Stimulated activated CD8-positive, alpha-beta memory T cell treated with anti-CD3 and anti-CD28 coated beads, Interleukin-15, amount 100 ng/mL, for 1 hour (primary cell): ENCODE results near the gene CD52.
"Not testable (repeated sequence)": the region's sequence is repeated elsewhere in the genome, so short reads cannot be mapped to it uniquely, and the experiment has no call there.

Experiments
- DNase-seq: peaks from one replicate; pipeline ENCODE4 v3.0.0-alpha.2; 2020; ENCODE audit warnings: low read depth

The CD52 gene

DNA sequence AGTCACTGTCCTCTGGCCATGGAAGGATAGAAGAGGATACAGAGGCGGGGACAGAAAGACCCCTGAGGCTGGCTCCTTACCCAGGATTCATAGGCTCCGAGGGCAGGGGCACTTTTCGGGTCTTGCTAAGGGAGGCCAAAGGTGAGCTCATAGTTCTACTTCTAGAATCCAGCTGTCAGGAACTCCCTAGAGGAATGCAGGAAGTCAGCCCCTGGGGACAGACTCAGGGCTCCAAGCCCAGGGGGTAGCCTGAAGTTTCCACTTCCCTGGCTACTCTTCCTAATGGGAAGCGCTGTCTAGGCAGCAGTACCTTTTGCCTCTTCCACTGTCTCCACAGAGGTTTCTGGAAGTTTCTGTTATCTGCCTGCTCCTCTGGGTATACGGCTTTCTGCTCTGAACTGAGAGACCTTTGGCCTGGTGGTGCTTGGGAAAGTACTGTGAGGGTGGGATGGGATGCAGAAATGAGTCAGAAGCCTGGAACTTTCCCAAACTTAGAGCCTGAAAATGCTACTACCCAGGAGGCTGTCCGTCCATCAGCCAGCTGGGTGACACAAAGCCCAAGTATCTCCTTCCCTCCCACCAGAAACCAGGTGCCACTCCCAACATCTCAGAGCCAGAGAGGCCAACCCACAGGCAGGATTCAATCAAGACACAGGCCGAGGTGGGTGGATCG is 14.9 kb upstream of the CD52 start:
- DNase-seq = no peak

DNA sequence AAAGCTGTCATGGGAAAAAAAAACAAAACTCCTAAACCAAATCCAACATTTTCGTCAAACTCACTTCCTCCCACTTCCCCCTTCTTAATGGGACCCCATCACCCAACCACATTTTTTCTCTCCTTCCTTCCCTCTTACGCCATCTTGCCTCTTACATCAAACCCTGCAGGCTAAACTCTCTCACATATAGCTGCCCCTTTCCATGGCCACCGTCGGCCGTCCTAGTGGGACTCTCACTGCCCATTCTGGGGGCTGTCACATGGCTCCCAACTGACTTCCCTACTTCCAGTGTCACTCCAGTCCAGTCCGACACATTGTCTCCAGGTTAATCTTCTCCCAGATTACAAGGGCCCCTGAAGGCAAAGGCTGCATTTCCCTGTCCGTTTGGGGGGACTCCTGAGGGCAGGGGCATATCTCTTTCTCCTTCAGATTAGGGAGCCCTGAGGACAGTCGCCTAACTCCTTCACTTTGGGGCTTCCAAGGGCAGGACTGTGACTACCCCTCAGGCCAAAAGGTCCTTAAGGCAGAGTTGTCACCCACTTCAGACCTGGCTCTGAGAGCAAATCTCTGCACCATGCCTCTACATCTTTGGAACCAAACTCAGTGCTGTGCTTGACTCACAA is 12.0 kb upstream of the CD52 start:
- DNase-seq = no peak

DNA sequence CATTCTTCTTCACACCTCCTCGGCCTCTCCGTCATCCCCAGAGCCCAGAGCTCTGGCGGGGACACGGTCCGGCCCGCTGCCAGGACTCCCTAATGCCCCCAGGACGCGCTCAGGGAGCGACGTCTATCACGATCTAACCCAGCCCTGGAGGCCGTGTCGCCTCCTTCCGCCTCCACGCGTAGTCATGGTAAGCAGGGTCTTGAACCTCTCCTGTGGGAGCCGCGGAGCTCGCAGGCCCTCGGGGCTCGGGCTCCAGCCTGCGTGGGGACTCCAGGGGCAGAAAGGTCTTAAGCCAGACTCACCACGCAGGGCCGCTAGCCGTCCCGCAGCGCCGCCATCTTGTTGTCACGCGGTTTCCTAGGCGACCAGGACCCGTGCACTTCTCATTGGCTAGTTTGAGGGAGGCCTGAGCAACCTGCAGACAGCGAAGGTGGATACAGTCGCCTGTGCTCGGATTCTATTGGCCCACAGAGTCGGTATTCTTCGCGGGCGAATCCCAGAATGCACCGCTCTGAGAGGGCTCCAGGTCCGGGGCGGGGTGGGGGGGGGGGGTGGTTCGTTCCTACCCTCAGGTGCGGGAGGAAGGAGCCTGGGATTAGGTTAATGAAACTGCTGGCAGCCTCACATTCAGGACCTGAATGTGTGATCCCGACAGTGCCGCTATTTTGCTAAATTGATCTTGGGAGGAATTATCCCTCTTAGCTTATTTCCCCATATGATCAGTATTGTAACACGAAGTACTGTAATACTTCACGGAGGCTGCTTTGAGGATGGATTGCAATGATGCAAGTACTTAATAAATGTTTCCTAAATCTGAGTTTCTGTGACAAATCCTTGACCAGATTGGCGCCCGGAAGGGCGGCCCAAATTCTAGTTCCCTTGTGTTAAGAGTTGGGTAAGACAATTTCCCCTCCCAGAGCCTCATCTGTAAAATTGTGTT is 11.2 kb upstream of the CD52 start, which contains the start of gene UBXN11:
TSS of gene UBXN11 (minus strand) at position 347 of the 940 bp plus-strand sequence. CDS start 3,753 bp downstream, outside the sequence.
- DNase-seq = peak; percentile 81

DNA sequence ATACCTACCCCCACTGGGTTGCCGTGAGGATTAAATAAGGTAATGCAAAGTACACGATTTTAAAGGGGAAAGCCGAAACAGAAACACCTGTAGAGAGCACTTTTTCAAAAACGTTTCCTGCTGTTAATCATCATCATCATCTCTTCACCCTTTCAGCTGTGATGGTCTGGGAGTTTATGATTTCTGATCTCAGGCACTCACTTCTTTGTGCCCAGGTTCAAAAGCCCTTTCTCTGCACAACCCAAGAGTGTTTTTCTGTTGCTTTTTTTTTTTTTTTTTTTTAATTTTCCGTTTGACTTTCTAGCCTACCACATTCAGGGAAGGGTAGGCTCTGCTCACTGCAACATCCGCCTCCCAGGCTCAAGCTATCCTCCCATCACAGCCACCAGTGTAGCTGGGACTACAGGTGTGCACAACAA is 10.4 kb upstream of the CD52 start:
- DNase-seq = no peak

DNA sequence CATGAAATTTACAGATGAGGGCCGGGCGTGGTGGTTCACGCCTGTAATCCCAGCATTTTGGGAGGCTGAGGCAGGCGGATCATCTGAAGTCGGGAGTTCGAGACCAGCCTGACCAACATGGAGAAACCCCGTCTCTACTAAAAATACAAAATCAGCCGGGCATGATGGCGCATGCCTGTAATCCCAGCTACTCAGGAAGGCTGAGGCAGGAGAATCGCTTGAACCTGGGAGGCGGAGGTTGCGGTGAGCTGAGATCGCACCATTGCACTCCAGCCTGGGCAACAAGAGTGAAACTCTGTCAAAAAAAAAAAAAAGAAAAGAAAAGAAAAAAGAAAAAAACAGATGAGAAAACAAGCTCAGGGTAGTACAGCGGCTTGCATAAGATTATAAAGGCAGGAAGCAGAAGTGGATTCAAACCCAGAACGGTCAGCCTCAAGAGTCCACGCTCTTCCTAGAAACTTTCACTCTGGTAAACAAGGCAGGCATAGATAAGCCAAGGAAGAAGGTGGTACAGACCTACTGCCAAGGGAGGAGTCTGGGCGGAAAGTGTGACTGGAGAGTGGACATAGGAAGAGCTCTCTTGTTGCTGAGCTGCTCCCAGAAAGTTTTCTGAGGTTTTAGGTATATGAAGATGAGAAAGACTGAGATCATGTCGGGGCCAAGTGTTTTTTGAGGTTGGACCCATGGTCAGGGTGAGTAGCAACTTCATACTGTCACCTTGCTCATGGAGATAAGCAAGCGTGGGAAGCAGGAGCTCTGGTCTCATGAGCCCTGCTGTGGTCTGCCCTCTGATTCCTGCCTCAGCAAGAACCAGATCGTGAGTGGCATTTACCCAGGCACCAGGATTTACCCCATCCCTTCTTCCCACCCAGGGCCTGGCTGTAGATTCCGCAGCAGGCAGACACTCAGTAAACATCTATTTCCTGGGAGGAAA is 9.5 kb upstream of the CD52 start:
- DNase-seq = not testable (repeated sequence)

DNA sequence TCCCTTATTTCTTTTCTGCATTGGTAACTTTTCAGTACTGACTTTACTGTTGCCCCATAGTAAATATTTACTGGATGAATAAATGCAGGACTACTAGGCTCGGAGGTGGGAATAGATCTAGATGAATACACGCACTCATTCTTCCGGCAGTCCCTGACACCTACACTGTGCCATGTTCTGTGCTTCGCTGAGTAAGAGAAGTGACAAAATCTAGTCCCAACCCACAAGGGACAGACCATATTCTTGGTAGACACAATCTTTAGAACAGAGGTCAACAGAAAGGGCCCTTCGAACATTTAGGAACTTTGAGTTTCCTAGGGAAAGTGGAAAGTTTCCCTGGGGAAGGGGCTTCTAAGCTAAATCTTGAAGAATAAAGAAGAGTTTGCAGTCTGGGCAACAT is 3.3 kb upstream of the CD52 start:
- DNase-seq = no peak

DNA sequence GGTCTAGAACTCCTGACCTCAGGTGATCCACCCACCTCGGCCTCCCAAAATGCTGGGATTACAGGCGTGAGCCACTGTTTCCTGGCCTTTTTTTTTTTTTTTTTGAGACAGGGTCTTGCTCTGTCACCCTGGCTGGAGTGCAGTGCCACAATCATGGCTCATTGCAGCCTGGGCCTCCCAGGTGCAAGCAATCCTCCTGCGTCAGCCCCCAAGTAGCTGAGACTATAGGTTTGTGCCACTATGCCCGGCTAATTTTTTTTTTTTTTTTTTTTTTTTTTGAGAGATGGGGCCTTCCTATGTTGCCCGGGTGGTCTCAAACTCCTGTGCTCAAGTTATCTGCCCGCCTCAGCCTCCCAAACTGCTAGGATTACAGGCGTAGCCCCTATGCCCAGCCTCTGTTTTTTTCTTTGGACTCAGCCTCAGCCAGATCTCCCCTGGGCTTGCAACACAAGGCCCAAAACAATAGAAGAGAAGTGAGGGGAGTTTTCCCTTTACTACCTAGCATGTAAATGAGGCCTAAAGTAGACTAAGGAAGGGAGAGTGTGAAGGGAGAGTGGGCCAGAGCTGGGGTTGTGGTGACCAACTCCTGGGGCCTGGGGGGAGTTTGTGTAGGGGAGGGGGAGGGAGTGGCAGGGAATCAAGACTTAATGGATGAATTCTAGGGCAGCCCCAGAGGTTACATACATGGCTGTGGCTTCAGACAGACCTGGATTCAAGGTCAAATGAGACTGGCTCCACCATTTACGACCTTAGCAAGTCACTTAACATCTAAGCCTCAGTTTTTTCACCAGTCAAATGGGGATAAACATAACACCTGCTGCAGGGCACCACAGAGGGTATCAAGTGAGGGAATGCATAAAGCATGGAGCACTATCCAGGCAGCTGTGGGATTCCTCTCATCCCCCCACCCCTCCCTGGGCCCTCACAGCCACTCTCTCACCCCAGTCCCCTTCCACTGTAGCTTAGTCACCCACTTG is 1.6 kb upstream of the CD52 start:
- no peak for DNase-seq

DNA sequence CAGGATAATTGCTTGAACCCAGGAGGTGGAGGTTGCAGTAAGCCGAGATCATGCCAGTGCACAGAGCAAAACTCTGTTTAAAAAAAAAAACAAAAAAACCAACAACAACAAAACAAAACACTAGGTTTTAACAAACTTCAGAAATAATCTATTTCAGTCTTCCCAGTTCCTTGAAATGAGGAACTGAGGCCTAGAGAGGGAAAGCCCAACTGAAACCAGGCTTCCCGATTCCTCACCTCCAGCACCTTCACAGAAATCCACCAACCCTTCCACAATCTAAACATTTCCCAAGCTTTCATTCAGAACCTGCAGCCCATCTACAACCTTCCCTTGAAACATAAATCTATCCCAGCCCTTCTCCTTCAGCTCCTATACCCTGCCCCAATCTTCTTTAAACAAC is 612 bp upstream of the CD52 start:
- DNase-seq = no peak

DNA sequence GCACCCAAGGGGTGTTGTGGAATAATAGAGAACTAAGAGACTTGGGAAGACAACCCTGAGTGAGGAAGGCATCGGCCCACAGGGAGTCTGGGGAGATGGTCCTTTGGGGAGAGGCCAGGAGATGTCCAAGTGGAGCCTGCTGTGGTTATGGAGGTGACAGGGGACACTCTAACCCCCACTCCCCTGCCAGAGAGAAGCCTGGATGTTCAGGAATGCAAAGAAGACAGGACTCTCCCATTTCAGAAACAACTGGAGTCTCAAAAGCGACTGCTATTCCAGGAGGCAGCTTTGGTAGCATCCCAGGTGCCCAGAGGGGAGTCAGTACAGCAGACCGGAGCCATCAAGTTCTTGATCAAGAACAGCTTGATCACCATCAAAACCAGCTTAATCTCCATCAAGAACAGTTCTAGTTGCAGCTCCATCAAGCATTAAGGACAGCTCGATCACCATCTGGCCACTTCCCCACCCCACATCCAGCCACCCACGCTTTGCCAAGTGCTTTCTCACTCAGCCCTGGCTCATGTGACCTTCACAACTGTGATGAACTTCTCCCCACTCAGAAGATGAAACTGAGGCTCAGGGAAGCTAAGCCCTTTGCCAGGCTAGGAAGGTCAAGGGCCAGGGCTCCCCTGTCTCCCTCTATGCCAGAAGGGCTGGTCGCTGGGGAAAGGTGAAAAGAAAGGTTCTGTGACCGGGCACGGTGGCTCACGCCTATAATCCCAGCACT is 743 bp downstream of the CD52 start:
- DNase-seq = no peak

DNA sequence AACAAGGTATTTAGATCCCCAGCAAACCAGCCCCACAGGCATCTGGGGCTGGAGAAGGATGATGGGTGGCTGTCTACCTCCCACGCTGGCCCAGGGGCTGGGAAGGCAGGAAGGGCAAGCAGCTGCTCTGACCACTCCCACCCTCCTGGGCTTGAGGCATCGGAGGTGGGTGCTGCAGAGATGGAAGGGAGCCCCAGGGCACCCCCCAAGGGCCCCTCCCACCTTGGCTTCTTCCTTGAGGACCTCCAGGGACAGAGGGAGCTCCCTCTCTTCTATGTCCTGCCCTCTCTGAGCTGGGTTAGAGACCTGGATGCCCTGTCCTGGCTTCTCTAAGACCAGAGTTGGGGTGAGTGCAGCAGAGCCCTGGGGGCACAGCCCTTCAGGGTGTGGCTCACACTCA is 3.1 kb downstream of the CD52 start:
- DNase-seq = no peak

DNA sequence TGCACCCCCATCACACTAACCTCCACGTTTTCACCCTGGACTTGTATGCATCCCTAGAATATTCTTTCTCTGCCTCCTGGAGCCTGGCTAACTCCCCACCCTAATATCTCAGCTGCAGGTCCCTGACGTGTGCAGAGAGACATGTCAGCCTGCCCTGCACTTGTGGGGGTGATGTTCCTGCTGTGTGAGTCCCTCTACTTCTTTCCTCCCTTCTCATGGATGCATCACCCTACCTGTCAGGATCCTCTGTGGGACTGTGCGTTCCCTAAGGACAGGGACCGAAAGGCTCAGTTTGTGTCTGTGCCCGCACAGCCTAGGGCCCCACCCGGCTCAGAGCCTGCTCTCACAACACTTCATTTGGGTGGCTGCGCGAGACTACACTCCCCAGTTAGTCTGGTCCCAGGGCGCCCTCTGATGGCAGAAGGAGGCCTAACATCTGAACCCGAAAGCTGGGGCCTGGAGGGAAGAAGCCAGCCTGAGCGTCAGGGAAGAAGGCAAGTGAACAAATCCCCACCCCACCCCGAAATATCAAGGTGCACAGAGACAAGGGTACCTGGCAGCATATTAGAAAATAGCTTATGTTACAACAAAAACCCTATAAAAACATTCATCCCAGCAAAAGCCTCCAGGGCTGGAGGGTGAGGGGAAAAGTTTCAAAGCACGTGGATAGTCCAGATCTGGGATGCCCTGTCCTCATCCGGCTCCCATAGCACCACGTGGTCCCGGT is 3.7 kb downstream of the CD52 start:
- DNase-seq = peak; percentile 98

DNA sequence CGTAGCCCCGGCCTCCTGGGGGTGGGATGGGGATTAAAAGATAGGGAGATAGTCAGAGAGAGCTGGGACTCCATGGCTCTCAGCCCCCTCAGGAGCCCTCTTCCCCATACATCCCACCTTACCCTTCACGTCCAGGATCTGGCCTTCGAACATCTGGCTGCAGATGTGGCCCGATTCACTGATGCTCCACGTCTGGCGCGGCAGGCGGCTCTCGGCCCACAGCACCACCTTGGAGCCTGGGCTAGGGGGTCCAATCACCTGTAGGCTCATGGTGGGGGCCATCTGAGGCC is 4.2 kb downstream of the CD52 start:
- no peak for DNase-seq

DNA sequence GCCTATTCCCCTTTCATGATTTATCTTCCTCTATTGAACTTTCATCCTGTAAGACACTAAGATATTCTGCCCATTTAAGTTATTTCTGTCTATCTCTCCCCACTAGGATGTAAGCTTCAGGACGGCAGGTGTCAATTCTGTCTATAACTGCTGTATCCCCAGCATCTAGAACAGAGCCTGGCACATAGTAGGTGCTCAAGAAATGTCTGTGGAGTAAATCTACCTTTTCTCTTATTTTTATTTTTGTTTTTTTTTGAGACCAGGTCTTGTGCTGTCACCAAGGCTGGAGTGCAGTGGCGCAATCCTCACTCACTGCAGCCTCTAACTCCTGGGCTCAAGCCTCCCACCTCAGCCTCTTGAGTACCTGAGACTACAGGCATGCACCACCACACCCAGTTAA is 5.6 kb downstream of the CD52 start:
- DNase-seq = no peak

DNA sequence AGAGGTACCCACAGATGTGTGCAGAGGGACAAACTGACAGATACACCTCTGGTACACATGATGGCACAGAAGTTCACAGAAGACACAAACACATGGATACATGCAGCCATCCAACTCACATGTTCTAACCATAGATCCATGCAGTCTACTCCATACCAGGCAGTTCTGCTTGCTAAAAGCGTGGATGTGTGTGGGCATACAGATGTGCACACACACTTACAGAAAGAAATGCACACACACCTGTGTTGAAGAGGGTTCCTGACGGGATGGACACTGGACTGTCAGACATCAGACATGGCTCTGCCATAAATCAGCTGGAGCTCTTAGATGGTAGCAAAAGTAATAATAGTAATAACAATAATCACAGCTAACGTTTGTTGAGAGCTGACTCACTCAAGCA is 6.8 kb downstream of the CD52 start:
- no peak for DNase-seq

DNA sequence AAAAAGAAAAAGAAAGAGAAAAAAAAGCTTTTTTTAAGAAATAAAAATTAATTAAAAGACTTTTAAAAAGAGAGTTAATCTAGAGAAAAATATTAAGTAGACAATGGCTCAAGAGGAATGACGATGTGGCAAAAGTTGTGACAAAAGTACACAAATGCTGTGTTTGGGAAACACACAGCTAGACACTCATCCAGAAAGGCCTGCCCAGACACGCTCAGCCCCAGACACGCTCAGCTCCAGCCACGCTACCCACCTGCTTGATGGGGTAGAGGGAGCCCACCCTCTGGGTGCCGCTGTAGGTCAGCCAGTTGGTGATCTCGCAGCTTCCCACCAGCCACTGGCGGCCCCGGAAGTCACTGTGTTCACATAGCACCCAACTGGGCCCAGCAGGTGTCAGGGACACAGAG is 10.2 kb downstream of the CD52 start:
- DNase-seq = no peak

DNA sequence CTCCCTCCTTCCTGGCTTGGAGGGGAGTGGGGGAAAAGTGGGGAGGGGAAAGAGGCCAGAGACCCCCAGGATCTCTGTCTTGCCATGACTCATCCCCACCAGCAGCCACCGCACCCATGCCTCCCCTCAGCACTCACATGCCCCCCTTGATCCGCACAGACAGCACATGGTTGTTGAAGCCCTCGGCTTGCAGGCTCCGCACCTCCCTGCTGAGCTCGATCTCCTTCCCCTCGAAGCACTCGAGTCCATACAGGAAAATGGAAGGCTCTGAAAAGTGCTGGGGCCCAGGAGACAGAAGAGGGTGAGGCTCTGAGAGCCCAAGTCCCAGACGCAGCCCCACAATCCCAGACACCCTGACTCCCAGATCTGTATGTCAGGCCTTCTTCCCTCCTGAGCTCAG is 10.8 kb downstream of the CD52 start:
- DNase-seq = no peak

DNA sequence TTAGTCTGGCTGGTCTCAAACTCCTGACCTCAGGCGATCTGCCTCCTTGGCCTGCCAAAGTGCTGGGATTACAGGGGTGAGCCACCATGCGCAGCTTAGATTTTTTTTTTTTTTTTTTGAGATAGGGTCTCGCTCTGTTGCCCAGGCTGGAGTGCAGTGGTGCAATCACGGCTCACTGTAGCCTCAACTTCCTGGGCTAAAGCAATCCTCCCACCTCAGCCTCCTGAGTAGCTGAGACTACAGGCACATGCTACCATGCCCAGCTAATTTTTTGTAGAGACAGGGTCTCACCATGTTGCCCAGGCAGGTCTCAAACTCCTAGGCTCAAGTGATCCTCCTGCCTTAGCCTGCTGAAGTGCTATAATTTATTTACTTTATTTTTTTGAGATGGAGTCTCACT is 11.6 kb downstream of the CD52 start:
- not testable (repeated sequence) for DNase-seq

DNA sequence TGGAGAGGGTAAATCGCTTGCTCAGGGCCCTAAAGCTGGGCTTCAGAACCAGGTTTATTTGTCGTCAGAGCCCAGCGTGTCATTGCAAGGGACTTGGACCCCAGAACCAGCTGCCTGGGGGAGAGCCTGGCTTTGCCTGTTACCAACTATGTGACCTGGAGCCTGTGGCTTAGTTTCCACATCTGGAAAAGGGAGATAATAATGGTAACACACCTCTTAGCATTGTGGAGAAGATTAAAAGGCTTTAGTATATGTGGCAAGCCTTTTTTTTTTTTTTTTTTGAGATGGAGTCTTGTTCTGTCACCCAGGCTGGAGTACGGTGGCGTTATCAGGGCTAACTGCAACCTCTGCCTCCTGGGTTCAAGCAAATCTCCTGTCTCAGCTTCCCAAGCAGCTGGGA is 12.5 kb downstream of the CD52 start:
- DNase-seq = no peak

DNA sequence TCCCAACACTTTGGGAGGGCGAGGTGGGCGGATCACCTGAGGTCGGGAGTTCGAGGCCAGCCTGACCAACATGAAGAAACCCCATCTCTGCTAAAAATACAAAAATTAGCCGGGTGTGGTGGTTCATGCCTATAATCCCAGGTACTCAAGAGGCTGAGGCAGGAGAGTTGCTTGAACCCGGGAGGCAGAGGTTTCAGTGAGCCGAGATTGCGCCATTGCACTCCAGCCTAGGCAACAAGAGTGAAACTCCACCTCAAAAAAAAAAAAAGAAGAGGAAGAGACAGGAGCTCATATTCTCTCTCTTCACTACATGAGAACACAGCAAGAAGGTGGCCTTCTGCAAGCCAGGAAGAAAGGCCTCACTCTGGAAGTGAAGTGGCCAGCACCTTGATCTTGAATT is 15.6 kb downstream of the CD52 start:
- DNase-seq = not testable (repeated sequence)
